ENCODE measurements around the gene GPR107. TPM values are rescaled to one million over a fixed set of nuclear protein-coding genes. Genes with fewer than 3 reads are reported as not detected.

The GPR107 gene
- total RNA-seq, 1 donor from 2014 or later = 27.2 TPM

GRCh38 chr9:130155647-130156046 is 101.9 kb downstream of the GPR107 start:
- no peak for DNase-seq (ENCODE audit: low read depth)

DNA sequence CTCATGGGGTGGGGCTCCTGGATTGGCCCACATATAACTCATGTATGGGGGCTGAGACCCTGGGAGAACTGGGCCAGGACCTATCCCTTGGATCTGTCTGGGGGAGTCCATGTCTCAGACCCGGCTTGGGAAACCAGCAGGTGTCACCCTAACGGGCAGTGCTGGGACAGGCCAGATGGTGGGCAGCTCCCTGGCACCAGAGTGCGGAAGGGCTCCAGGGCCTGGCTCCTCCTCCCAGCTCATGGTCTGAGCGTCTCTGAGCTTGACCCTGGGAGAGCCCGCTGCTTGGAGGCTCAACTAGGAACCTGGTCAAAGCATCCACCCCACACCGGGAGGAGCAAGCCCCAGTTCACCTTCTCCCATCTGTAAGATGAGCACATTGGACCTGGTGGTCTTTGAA is 103.0 kb downstream of the GPR107 start:
- DNase-seq (ENCODE audit: low read depth) = no peak

DNA sequence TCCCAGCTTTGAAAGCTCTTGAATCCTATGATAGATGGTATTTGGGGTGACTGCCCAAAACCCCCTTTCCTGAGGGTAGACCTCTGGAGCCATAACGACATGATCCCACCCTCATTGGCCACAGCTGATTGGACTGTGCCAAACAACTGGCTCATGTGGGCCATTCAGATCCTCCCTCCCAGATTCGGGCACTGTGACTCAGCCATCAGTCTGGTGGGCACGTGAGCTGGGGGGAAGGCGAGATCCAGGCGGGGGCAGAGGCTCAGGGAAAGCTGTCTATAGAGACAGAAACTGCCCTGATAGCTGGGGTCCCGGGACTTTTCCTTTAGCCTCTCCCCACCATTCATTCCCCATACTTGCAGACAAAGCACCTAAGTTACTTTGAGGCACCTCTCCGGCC is 103.4 kb downstream of the GPR107 start:
- DNase-seq (ENCODE audit: low read depth) = peak; percentile 44

DNA sequence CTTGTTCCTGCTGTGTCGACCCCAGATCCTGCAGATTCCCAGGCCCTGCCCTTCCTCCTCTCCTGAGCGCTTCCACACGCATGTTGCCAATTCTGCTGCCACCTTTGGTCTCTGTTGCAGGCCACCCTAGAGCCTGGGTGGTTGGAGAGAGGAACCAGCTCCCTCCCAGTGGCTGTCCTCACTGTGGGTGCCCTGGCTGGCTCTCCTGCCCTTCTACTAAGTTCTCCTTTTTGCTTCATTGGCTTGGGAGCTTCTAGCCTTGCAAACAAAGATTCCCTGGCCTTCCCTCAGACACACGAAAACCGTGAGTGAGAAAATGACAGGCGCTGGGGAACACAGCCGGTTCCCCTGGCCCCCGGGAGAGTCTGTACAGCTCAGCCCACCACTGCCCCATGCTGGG is 104.3 kb downstream of the GPR107 start:
- no peak for DNase-seq (ENCODE audit: low read depth)

GRCh38 chr9:130159057-130159456 is 105.4 kb downstream of the GPR107 start:
- DNase-seq (ENCODE audit: low read depth) = no peak

DNA sequence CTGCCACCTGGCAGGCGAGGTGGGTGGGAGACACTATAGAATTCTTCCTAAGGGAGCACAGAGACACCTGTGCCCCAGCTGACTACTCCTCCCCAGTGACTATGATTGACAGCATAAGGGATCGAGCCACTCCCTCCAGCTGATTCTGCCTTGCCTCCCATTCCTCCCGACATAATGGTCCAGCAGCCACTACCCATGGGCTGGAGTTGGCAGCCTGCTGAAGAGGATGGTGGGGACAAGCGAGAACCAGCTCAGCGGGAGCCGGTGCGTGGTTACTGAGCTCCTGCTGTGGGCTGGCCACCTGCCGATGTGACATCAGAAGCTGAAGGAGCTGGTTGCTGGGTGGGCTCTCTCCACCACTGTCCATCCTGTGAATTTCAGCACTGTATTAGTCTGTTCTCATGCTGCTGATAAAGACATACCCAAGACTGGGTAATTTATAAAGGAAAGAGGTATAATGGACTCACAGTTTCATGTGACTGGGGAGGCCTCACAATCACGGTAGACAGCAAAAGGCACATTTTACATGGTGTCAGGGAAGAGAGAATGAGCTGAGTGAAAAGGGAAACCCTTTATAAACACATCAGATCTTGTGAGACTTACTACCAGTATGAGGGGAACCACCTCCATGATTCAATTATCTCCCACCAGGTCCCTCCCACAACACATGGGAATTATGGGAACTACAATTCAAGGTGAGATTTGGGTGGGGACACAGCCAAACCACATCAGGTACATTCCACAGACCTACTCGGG is 106.4 kb downstream of the GPR107 start:
- DNase-seq (ENCODE audit: low read depth) = peak; percentile 57

GRCh38 chr9:130160862-130161470 is 107.3 kb downstream of the GPR107 start:
- no peak for DNase-seq (ENCODE audit: low read depth)

- no peak for DNase-seq (ENCODE audit: low read depth)
Observed at GRCh38 chr9:130165579-130165978, 111.9 kb downstream of the GPR107 start.

GRCh38 chr9:130166399-130166798 is 112.7 kb downstream of the GPR107 start:
- no peak for DNase-seq (ENCODE audit: low read depth)

DNA sequence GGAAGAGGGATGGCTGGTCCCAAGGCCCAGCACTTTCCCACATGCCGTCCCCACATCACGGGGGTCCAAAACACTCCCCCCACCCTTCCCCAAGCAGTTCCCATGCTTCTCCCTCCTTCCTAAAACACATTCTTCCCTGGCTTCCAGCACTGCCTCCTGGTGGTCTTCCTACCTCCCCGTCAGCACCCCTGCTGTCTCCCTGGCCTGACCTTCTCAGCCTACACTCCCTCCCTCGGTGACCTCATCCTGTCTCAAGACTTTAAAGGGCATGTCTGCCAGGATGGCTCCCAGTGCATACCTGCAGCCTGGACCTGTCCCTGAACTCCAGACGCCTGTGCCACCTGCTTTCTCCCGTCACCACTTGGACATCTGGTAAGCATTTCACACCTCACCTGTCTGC is 114.2 kb downstream of the GPR107 start:
- DNase-seq (ENCODE audit: low read depth) = no peak

DNA sequence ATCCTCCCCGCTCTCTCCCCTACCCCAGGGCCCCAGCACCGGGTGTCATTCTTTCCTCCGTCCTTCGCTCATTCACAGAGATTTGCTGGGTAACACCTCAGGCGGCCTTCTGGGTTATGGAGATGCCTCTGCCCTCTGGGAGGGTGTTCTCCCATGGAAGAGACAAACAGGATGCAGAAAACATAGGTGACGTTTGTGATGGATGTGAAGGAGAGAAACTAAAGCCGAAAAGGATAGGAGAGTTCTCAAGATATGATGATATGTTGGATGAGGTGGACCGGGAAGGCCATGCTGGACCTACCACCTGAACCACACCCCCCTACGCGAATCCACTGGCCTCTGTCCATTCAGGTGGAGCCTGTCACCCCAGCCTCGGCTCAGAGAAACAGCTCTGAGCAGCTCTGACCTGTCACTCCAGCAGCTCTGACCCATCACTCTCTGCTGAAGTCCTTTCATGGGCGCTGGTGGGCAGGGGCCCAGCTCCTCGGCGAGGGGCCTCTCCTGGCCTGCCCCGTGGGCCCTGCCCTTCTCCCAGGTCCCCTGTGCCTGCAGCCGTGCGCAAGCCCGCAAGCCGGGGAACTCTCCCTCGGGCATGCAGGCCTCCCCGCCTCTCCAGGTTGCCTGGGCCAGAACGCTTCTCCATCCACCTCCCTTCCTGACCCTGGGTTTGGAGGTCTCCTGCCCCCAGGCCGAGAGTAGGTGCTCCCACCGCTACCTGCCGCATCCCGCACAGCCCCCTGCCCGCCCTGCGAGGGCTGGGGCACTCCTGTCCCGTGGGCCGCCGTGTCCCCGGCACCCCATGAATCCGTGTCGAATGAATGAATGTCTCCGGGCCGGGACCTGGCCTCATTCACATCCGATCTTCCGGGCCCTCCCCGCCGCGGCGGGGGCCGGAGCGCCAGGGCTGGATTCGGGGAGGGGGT is 117.8 kb downstream of the GPR107 start:
- no peak for DNase-seq (ENCODE audit: low read depth)

- peak; percentile 75 for DNase-seq (ENCODE audit: low read depth)
Observed at GRCh38 chr9:130172161-130172857, 118.6 kb downstream of the GPR107 start, which contains the start of gene NCS1. Gene NCS1 (plus strand): TSS chr9:130172404. CDS start chr9:130172664, 260 bp downstream.

DNA sequence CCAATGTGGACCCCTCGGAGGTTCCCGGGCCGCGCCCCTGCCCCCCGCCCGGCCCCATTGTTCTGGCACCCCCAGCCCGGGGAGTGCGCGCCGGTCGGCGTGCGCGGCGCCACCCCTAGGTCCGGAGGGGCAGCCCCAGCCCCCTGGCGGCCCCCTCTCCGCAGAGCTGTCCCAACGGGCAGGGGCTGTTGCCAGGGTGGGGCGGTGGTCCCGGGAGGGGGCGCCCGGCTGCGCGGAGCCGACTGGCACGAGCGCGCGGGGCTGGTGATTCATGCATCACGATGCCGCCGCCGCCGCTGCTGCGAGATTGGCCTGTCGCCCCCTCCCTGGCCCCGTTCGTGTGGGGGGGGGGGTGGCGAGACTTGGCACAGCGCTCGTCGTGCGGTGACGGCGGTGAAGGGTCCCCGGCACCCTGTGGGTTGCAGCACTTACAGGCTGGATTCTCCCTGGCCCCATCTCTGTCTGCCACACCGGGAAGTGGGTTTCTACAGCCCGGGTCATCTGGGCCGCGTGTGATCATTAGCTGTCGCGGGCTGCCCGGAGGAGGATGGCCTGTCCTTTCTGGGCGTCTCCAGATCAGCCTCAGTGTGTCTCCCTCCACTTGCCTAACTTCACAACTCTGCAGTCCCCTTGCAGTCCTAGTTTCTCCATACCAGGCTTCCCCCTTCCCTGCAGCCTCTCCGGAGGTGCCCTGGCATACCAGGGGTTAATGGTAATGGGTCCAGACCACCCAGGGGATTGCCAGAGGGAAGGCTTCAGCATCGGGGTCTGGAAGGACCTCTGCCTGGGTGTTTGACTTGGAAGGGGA is 119.4 kb downstream of the GPR107 start:
- DNase-seq (ENCODE audit: low read depth) = peak; percentile 43

DNA sequence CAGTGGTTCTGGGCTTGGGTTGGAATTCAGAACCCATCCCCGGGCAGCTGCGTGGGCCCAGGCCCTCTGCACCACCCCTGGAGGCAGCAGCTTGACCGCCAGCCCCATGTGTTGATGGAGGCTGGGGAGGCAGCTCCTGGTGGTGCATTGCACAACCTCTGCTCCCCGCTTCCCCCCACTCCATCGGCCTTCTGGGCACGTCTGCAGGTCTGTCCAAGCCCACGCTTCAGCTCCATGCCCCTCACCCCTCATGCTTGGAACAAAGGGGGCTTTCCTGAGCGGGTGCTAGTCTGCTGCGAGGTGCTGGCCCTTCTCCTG is 119.9 kb downstream of the GPR107 start:
- no peak for DNase-seq (ENCODE audit: low read depth)

- DNase-seq (ENCODE audit: low read depth) = no peak
Observed at GRCh38 chr9:130174025-130174424, 120.3 kb downstream of the GPR107 start.

GRCh38 chr9:130174920-130175321 is 121.2 kb downstream of the GPR107 start:
- DNase-seq (ENCODE audit: low read depth) = no peak

DNA sequence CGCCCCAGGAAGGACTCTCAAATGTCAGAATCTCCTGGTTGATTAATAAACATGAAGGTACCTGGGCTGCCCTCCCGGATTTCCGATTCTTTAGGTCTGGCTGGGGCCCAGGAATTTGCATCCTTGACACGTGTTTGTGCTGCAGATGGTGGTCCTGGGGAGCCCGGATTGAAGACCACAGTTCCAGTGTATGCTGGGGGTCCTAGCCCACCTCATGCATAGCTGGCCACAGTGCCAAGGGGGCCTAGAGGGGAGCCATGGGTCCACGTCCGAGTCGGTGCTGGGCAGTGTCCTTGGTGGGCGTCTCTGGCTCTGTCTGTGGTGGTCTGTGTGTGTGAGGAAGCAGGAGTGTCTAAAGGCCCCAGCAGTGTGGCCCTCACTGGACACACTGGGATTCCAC is 121.6 kb downstream of the GPR107 start:
- no peak for DNase-seq (ENCODE audit: low read depth)

- no peak for DNase-seq (ENCODE audit: low read depth)
Observed at GRCh38 chr9:130176760-130177159, 123.1 kb downstream of the GPR107 start.

DNA sequence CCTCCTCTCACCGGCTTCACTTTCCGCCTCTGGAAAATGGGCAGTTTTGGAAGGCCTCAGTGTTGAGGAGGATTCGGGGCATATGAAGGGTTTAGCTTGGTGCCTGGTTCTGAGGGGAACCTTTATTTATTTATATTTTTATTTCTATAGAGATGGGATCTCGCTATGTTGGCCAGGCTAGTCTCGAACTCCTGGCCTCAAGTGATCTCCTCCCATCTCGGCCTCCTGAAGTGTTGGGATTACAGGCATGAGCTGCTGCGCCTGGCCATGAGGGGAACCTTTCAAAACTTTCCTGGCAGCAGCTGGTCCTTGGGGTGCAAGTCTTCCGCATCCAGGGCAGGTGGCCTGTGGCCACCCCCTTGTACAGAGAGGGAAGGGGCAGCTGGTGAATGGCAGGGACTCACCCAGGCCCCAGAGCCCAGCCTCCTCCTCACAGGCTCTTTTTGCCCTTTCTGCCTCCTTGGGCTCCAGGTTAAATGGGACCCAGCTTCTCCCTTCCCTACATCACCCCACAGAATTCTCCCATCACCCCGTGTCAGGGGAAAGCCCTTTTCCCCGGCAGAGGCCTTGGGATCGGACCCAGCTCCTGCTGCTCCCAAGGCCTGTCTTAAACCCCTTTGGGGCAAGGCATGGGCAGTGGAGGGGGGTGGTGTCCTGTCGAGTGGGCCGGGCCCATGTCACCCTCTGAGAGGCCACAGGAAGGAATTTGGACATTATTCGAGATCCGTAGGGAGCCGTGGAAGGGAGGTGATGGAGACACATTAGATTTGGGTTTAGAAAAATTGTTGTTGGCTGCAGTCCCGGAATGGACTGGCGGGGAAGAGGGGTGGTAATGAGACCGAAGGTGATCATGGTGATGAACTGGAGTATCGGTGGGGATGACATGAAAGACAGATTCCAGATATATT is 124.4 kb downstream of the GPR107 start:
- no peak for DNase-seq (ENCODE audit: low read depth)
